ENCODE measurements around the gene NOP53. TPM values are rescaled to one million over a fixed set of nuclear protein-coding genes. Genes with fewer than 3 reads are reported as not detected.

The NOP53 gene
- total and polyA plus RNA-seq, 4 donors, result 25.8 to 85.5 (median 38.6) TPM

DNA sequence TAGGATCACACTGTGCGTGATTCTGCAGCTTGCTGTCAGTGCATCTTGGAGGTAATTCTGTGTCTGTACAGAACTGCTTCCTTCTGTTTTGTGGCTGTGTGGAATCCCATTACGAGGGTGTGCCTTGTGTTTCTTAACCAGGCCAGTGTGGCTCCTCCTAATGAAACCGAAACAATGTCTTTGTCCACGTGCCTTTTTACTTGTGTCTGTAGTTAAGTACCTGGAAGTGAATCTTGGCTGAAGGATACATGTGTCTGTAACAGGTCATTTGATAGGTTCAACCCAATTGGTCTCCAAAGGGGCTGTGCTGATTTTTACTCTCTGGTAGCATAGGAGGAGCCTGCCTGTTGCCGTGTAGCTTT, 13.1 kb downstream of the NOP53 start:
- WGBS, result 79% methylated on average over 5 of the region's 5 CpGs
- Histone ChIP-seq H3K36me3 (ENCODE audit: control insufficient read depth in 4 of 4, insufficient read depth in 3 of 4, low read depth in 1 of 4, low read length in 3 of 4) (peaks cover 8 to 34% (median 13%) of the 10 kb centered on the region in 4 donors), H3K27ac (ENCODE audit: low read depth in 1 of 2, low read length in 2 of 2) (no peak overlapping the region)

DNA sequence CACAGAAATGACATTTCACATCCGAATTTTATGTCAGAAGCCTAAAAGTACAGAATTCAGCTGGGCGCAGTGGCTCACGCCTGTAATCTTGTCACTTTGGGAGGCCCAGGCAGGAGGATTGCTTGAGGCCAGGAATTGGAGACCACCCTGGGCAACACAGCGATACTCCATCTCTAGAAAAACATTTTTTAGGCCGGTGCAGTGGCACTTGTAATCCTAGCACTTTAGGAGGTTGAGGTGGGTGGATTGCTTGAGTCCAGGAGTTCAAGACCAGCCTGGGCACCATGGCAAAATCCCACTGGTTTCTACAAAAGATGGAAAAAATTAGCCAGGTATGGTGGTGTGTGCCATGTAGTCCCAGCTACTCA, 15.3 kb downstream of the NOP53 start:
- 78% methylated on average over 5 of the region's 5 CpGs for WGBS
- Histone ChIP-seq H3K27ac (ENCODE audit: low read depth in 1 of 2, low read length in 2 of 2) (no peak overlapping the region), H3K27me3 (ENCODE audit: control insufficient read depth in 4 of 4, insufficient read depth in 4 of 4, low read length in 3 of 4) (no peaks in the 10 kb centered on the region)

More for the DNA sequence above, 13.1 kb downstream of the NOP53 start:
- TF ChIP-seq, protein P1, sequence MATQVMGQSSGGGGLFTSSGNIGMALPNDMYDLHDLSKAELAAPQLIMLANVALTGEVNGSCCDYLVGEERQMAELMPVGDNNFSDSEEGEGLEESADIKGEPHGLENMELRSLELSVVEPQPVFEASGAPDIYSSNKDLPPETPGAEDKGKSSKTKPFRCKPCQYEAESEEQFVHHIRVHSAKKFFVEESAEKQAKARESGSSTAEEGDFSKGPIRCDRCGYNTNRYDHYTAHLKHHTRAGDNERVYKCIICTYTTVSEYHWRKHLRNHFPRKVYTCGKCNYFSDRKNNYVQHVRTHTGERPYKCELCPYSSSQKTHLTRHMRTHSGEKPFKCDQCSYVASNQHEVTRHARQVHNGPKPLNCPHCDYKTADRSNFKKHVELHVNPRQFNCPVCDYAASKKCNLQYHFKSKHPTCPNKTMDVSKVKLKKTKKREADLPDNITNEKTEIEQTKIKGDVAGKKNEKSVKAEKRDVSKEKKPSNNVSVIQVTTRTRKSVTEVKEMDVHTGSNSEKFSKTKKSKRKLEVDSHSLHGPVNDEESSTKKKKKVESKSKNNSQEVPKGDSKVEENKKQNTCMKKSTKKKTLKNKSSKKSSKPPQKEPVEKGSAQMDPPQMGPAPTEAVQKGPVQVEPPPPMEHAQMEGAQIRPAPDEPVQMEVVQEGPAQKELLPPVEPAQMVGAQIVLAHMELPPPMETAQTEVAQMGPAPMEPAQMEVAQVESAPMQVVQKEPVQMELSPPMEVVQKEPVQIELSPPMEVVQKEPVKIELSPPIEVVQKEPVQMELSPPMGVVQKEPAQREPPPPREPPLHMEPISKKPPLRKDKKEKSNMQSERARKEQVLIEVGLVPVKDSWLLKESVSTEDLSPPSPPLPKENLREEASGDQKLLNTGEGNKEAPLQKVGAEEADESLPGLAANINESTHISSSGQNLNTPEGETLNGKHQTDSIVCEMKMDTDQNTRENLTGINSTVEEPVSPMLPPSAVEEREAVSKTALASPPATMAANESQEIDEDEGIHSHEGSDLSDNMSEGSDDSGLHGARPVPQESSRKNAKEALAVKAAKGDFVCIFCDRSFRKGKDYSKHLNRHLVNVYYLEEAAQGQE (IDR thresholded peaks at IDR 0.05), result no peak
- TF ChIP-seq RAD21 (IDR thresholded peaks at IDR 0.05) (no peak), GABPA (IDR thresholded peaks at IDR 0.05 in 1 of 2, conservative IDR thresholded peaks at IDR 0.05 in 1 of 2) (no peak), FOXA2 (IDR thresholded peaks at IDR 0.05) (no peak), SP1 (IDR thresholded peaks at IDR 0.05) (no peak), YY1 (IDR thresholded peaks at IDR 0.05) (no peak), TAF1 (conservative IDR thresholded peaks at IDR 0.05) (no peak), HNF4A (conservative IDR thresholded peaks at IDR 0.05) (no peak), RXRA (IDR thresholded peaks at IDR 0.05) (no peak)
- H3K4me1 ChIP-seq (ENCODE audit: control insufficient read depth in 4 of 4, insufficient read depth in 4 of 4, low read length in 3 of 4), result peaks cover 0 to 28% (median 22%) of the 10 kb centered on the region in 4 donors
- H3K27me3 ChIP-seq (ENCODE audit: control insufficient read depth in 4 of 4, insufficient read depth in 4 of 4, low read length in 3 of 4), result no peaks in the 10 kb centered on the region
- no peak overlapping the region for H3K4me3 ChIP-seq (ENCODE audit: low read depth in 1 of 3, low read length in 3 of 3)
- no peak for DNase-seq (ENCODE audit: low spot score)
- H3K9ac ChIP-seq (ENCODE audit: low read depth in 1 of 2, low read length in 2 of 2), result no peak overlapping the region
- H3K9me3 ChIP-seq (ENCODE audit: control insufficient read depth in 4 of 4, low read length in 3 of 4), result no peaks in the 10 kb centered on the region

More for the DNA sequence above, 15.3 kb downstream of the NOP53 start:
- peaks cover 4 to 16% (median 8%) of the 10 kb centered on the region in 4 donors for H3K36me3 ChIP-seq (ENCODE audit: control insufficient read depth in 4 of 4, insufficient read depth in 3 of 4, low read depth in 1 of 4, low read length in 3 of 4)
- H3K9ac ChIP-seq (ENCODE audit: low read depth in 1 of 2, low read length in 2 of 2), result no peak overlapping the region
- DNase-seq (ENCODE audit: low spot score), result no peak
- TF ChIP-seq HNF4G (IDR thresholded peaks at IDR 0.05), result no peak
- TF ChIP-seq TAF1 (conservative IDR thresholded peaks at IDR 0.05), result no peak
- TF ChIP-seq, protein P2, sequence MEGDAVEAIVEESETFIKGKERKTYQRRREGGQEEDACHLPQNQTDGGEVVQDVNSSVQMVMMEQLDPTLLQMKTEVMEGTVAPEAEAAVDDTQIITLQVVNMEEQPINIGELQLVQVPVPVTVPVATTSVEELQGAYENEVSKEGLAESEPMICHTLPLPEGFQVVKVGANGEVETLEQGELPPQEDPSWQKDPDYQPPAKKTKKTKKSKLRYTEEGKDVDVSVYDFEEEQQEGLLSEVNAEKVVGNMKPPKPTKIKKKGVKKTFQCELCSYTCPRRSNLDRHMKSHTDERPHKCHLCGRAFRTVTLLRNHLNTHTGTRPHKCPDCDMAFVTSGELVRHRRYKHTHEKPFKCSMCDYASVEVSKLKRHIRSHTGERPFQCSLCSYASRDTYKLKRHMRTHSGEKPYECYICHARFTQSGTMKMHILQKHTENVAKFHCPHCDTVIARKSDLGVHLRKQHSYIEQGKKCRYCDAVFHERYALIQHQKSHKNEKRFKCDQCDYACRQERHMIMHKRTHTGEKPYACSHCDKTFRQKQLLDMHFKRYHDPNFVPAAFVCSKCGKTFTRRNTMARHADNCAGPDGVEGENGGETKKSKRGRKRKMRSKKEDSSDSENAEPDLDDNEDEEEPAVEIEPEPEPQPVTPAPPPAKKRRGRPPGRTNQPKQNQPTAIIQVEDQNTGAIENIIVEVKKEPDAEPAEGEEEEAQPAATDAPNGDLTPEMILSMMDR (IDR thresholded peaks at IDR 0.05; ENCODE audit: low read depth, low read length, missing input control), result no peak
- no peak for TF ChIP-seq NR2F2 (IDR thresholded peaks at IDR 0.05)
- no peak for TF ChIP-seq FOXA1 (IDR thresholded peaks at IDR 0.05)
- TF ChIP-seq RXRA (IDR thresholded peaks at IDR 0.05), result no peak
- TF ChIP-seq, protein P1 (IDR thresholded peaks at IDR 0.05), result no peak
- no peak for TF ChIP-seq SP1 (IDR thresholded peaks at IDR 0.05)
- H3K4me3 ChIP-seq (ENCODE audit: low read depth in 1 of 3, low read length in 3 of 3), result no peak overlapping the region
- H3K9me3 ChIP-seq (ENCODE audit: control insufficient read depth in 4 of 4, low read length in 3 of 4), result no peaks in the 10 kb centered on the region
- H3K4me1 ChIP-seq (ENCODE audit: control insufficient read depth in 4 of 4, insufficient read depth in 4 of 4, low read length in 3 of 4), result peaks cover 0 to 30% (median 21%) of the 10 kb centered on the region in 4 donors
